AG10803 (cell line): ENCODE data around the gene LMNTD2.
A peak's percentile ranks its signal among the peaks of the same experiment; 100 is the strongest.

Experiments used
- DNase-seq: peaks from one replicate; pipeline ENCODE4 v3.0.0; 2010; ENCODE audit warnings: low read depth
- H3K4me3 ChIP-seq: 2 replicates; pipeline ENCODE4 v1.5.1; 2011; ENCODE audit warnings: mild to moderate bottlenecking, low read length, control low read depth
- TF ChIP-seq, protein P1 (sequence below): conservative IDR thresholded peaks from 2 replicates; pipeline ENCODE4 v1.5.1; 2011; ENCODE audit warnings: mild to moderate bottlenecking, low read length, control low read depth, inconsistent platforms

LMNTD2 gene

DNA sequence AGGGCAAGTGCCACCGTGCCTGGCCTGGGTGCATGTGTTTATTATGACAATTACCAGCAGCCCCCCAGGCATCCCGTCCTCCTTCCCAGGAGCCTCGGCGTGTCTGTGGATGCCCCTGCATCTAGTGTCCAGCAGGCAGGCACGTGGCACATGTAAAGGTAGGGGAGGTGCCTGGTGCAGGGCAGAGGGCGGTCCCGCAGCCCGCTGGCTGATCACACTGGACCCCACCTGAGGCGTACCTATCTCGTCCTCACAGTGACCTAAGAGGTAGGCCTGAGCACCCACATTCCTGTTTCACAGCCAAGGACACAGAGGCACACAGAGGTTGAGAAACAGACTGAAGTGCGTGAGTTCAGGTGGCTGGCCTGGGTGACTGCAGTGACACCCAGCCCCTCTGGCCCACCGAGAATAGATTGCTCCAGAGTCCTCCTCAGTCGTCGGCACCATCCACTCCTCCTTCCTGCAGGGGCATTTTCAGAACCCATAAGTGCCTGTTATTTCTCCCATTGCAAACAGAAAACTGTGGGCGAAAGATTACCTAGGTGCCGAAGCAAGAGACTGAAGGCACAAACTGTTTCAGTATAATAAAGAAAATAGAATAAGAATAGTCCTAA is 12.7 kb upstream of the LMNTD2 start:
- TF ChIP-seq, protein P1, sequence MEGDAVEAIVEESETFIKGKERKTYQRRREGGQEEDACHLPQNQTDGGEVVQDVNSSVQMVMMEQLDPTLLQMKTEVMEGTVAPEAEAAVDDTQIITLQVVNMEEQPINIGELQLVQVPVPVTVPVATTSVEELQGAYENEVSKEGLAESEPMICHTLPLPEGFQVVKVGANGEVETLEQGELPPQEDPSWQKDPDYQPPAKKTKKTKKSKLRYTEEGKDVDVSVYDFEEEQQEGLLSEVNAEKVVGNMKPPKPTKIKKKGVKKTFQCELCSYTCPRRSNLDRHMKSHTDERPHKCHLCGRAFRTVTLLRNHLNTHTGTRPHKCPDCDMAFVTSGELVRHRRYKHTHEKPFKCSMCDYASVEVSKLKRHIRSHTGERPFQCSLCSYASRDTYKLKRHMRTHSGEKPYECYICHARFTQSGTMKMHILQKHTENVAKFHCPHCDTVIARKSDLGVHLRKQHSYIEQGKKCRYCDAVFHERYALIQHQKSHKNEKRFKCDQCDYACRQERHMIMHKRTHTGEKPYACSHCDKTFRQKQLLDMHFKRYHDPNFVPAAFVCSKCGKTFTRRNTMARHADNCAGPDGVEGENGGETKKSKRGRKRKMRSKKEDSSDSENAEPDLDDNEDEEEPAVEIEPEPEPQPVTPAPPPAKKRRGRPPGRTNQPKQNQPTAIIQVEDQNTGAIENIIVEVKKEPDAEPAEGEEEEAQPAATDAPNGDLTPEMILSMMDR = no peak
- no peak overlapping the region for H3K4me3 ChIP-seq
- no peak for DNase-seq

DNA sequence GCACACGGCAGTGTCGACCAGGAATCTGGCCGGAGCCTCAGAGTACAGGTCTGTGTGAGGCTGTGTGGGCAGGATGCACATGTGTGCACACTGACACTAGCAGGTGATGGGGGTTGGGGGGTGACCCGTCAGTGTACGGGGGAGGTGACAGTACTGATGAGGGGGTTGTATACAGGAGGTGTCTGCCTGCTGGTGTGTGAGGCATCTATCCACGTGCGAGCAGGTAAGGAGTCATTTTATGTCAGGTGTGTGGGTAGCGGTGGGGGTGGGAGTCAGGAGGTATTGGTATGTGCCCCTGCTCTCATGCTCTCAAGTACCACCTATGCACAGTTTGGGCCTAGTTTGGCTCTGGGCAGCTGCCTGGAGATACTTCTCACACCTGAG is 11.3 kb upstream of the LMNTD2 start:
- TF ChIP-seq, protein P1 = no peak
- DNase-seq = no peak
- H3K4me3 ChIP-seq = no peak overlapping the region

DNA sequence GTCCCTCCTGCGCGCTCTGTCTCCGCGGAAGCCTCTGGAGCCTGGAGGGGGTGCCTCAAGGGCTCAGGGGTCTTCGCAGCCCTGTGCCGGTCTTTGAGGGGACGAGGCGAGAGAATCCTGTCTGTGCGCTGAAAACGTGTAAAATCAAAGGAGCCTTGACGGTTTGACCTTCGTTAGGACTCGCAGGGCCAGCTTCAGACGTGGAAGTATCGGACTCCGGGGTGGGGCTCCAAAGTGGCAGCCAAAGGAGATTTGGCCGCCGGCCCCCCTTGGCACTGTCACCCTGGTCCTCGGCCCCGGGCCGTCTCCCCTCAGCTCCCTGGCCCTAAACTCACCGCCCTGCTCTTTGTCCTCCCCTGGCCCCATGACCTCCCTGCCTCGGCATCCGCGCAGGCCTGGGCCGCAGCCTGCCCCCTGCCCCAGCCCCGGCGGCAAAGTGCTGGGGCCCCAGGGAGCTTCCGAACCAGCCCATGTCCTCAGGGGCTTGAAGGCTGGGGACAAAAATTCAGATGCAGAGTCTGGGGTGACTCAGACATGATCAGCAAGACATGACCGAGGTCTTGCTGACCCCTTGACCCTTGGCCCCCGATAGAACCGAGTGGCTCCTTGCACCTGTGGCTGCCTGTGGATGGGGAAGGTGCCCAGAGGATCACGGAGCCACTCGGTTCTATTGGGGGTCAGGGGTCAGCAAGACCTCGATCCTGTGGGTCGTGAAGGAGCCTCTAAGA is 8.8 kb upstream of the LMNTD2 start:
- peak; percentile 21 for DNase-seq
- TF ChIP-seq, protein P1 = no peak
- H3K4me3 ChIP-seq = peak overlapping the region; percentile 72

DNA sequence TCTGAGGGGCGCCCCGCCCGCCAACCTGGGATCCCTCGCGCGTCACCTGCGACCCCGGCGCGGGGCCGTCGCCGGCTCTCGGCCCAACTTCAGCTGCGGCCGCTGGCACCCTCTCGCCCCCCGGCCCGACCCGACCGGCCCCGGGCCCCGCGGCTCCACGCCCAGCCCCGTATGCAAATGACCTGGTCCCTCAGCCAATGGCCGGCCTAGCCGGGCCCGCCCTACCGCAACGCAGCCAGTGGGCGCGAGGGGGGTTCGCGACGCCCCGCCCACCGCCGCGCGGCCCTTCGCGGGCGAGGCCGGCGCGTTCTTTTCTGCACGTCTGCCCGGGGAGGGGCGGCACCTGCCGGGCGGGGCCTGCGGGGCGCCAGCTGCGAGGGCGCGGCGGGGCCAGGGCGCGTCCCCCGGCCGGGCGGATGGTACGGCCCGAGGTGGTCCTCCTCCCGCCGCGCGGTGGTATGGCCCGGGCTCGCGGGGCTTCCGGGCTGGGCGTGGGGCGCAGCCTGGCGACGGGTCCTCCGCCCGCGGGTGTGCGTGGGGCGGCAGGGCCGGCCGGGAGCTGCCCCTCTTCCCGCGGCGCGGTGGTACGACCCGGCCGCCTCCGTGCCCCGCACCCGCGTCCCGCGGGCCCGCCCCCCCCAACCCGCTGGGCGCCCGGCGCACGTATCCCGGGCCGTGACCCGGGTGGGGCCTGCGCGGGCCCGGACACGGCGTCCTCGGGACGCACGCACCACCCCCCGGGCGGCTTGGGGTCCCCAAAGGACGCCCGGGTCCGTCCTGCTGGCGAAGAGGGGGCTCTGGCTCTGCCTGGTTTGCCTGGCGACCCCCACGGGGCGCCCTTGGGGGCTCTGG is 8.0 kb upstream of the LMNTD2 start:
- DNase-seq = peak; percentile 94
- TF ChIP-seq, protein P1 = no peak
- H3K4me3 ChIP-seq = peak overlapping the region; percentile 81

DNA sequence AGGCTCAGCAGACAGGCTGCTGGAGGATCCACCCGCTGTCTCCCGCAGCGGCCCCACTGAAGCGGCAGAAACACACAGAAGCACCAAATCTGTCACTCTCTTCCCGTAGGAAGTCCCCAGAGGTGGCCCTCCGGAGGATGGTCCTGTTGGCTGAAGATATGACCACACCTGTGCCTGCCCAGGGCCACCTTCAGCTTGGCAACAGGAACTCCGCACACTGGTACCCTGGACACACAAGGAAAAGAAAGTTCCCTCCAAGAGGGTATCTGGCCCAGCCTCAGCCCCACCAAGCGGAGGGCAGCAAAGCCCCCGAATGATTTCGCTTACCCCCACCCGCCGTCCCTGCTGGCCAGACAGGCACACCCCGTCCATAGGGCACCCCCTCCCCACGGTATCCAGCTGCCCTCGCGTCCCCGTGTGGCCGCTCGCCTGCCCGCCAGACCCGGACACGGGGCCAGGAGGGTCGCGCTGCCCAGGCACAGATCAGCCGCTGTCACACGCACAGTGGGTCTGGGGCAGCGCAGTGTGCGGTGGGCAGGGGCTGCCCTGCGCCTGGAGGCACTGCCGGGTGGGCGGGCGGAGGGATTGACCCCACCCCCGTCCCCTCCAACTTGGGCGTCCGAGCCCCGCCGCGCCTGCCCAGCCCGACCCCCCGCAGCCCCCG is 7.2 kb upstream of the LMNTD2 start:
- peak overlapping the region; percentile 81 for H3K4me3 ChIP-seq
- TF ChIP-seq, protein P1 = no peak
- no peak for DNase-seq

DNA sequence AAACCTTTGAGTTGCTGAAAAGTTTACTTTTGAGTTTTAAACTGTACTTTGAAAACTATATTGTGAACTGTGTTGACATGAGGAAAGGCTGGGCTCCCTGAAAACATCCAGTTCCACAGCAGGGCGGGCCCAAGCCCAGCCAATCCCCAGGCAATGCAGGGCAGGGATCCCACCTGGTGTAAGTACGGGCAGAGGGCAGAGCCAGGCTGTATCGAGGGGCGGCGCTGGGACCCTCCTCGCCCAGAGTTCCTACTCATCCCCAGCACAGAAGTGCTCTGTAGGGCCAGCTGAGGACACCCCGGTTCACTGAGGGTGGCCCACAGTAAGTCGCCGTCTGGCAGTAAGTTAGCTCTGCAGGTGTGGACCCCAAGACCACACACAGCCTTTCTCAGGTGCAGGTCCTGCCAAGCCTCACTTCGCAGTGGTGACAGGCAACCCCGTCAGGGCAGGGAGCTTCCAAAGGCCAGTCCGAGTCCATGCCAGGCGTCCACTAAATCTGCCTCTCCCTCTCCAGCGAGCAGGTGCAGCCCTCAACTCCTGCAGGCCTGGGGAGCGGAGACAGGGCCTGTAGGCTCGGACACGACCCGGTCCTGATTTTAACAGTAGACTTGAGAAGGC is 6.6 kb upstream of the LMNTD2 start:
- TF ChIP-seq, protein P1 = no peak
- H3K4me3 ChIP-seq = peak overlapping the region; percentile 81

More for the DNA sequence above, 6.6 kb upstream of the LMNTD2 start:
- no peak for DNase-seq
